ENCODE measurements around the gene TOMM7. TPM values are rescaled to one million over a fixed set of nuclear protein-coding genes. Genes with fewer than 3 reads are reported as not detected.

The TOMM7 gene
- total and polyA plus RNA-seq, 9 of the 15 experiments (the other 6 are each of a cell fraction or from before 2014, with no cell fraction given): 283 to 1,717 (median 638) TPM

GRCh38 chr7:22855049-22855392 is 32.4 kb upstream of the TOMM7 start (continued):
- TF ChIP-seq TEAD1 (CRISPR knock-in tag; IDR thresholded peaks at IDR 0.05): peak in 1 of 2 experiments; percentile 43; a peak in 1 of 4 replicates
- TF ChIP-seq NKRF (IDR thresholded peaks at IDR 0.05; ENCODE audit: borderline replicate concordance): no peak
- no peak for TF ChIP-seq MCM5 (IDR thresholded peaks at IDR 0.05; ENCODE audit: low read depth)
- no peak for TF ChIP-seq MECOM (CRISPR knock-in tag; IDR thresholded peaks at IDR 0.05)

DNA sequence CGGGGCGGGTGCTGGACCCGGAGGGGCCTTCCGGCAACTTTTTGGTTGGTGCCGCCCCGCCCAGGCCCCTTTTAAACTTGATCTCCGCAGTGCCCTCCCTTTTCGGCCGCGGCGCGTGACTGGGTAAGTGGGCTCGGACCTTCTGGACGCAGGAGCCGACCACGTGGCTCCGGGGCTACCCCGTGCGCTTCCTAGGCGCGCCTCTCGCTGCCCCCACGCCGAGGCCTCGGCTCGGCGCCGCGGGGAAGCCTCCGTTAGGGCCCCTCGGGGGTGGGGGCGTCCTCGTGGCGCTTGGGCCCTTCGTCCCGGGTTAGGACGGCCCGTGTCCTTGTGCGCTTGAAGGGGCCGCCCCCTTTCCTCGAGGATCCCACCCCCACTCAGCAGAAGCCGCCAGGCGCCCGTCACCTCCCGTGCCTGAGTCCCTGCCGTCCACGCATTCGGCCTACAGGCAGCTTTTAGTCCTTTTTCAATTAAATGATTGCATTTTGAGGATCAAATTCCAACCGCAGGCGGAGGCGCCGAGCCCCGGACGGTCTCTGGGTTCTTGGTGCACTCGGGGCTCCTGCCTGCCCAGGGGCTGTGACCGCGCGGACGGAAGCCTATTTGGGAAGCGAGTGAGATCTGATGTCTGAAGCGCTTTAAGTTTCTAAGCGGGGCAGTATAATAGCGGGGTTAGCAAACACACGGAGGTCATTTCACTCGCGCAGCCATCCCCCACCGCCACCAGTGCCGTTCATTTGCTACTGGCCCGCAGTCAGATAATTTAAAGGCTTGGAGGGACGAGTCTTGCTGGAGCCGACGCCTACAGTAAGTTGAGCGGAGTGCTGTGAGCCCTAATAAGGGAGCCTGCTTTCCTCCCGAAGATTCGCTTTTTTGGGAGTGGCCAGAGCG is 31.8 kb upstream of the TOMM7 start:
- Histone ChIP-seq H3K4me3 (peak overlapping the region; percentile 56), H3K4me2 (ENCODE audit: insufficient read depth, low read length) (peak overlapping the region; percentile 82), H3K79me2 (ENCODE audit: control insufficient read depth, insufficient read depth, low read length) (peaks cover 35% of the 10 kb centered on the region), H3K27ac (ENCODE audit: extremely low read depth, low read depth, low read length) (peak overlapping the region; percentile 90), H3K4me1 (replicated peaks in 1 of 2; ENCODE audit: control insufficient read depth in 2 of 2, insufficient read depth in 2 of 2, low read length in 2 of 2) (peaks cover 17 to 31% of the 10 kb centered on the region in 2 experiments), H2AFZ (ENCODE audit: low read depth, low read length) (peak overlapping the region; percentile 37), H3K9me3 (replicated peaks; ENCODE audit: control insufficient read depth, insufficient read depth, low read depth, low read length) (no peaks in the 10 kb centered on the region), H4K20me1 (replicated peaks; ENCODE audit: control insufficient read depth, insufficient read depth, low read length) (no peaks in the 10 kb centered on the region), H3K9ac (ENCODE audit: insufficient read depth in 1 of 2, low read depth in 2 of 2, low read length in 2 of 2) (peak overlapping the region; percentile 90 to 98), H3K9me1 (ENCODE audit: control insufficient read depth, insufficient read depth, low read length) (no peaks in the 10 kb centered on the region), H3K27me3 (ENCODE audit: control insufficient read depth in 2 of 2, insufficient read depth in 2 of 2, low read length in 2 of 2) (no peaks in the 10 kb centered on the region), H3K36me3 (ENCODE audit: control insufficient read depth, insufficient read depth, low read length) (peaks cover 37% of the 10 kb centered on the region)
- in situ Hi-C loops (cut with MboI): no loop called here
- FAIRE-seq (peak; percentile 58), ATAC-seq (peak; percentile 85), DNase-seq (ENCODE audit: extremely low read depth in 1 of 4, low spot score in 3 of 4) (peak; percentile 95 to 96 (median 96))
- intact Hi-C loops (cut with micrococcal nuclease): loop anchor here (1.0 to 10.0 kb wide), 4 partner anchors 32 to 290 kb away; partner anchors contain the start of gene TOMM7
- no TSS peak for BruUV-seq (replicated peaks)
- ChIA-PET POLR2A (interaction anchor here (0.6 to 3.6 kb wide), 8 partner anchors 10 to 309 kb away, joined by 3 to 13 read pairs (median 3); no protein-coding TSS in a partner anchor), CTCF (ENCODE audit: low intra/inter-chr PET ratio) (no interaction called here)
- 1% methylated on average over 69 of the region's 76 CpGs for whole genome bisulfite sequencing (ENCODE audit: insufficient coverage, low coverage, missing lambda C conversion rate)
- TF ChIP-seq PHF8 (IDR thresholded peaks at IDR 0.05; ENCODE audit: borderline replicate concordance, low read length): peak; percentile 82
- TF ChIP-seq MXD1 (CRISPR knock-in tag; IDR thresholded peaks at IDR 0.05; ENCODE audit: borderline replicate concordance, poor library complexity, severe bottlenecking): peak; percentile 86
- TF ChIP-seq GABPB2 (CRISPR knock-in tag; conservative IDR thresholded peaks at IDR 0.05): no peak
- TF ChIP-seq MYNN (IDR thresholded peaks at IDR 0.05): peak; percentile 53; the same call in 1 of the 2 replicates
- TF ChIP-seq MYNN (CRISPR knock-in tag; IDR thresholded peaks at IDR 0.05): no peak
- no peak for TF ChIP-seq ZNF217 (CRISPR knock-in tag; IDR thresholded peaks at IDR 0.05)
- TF ChIP-seq ZNF184 (CRISPR knock-in tag; IDR thresholded peaks at IDR 0.05): no peak
- TF ChIP-seq, protein P1, sequence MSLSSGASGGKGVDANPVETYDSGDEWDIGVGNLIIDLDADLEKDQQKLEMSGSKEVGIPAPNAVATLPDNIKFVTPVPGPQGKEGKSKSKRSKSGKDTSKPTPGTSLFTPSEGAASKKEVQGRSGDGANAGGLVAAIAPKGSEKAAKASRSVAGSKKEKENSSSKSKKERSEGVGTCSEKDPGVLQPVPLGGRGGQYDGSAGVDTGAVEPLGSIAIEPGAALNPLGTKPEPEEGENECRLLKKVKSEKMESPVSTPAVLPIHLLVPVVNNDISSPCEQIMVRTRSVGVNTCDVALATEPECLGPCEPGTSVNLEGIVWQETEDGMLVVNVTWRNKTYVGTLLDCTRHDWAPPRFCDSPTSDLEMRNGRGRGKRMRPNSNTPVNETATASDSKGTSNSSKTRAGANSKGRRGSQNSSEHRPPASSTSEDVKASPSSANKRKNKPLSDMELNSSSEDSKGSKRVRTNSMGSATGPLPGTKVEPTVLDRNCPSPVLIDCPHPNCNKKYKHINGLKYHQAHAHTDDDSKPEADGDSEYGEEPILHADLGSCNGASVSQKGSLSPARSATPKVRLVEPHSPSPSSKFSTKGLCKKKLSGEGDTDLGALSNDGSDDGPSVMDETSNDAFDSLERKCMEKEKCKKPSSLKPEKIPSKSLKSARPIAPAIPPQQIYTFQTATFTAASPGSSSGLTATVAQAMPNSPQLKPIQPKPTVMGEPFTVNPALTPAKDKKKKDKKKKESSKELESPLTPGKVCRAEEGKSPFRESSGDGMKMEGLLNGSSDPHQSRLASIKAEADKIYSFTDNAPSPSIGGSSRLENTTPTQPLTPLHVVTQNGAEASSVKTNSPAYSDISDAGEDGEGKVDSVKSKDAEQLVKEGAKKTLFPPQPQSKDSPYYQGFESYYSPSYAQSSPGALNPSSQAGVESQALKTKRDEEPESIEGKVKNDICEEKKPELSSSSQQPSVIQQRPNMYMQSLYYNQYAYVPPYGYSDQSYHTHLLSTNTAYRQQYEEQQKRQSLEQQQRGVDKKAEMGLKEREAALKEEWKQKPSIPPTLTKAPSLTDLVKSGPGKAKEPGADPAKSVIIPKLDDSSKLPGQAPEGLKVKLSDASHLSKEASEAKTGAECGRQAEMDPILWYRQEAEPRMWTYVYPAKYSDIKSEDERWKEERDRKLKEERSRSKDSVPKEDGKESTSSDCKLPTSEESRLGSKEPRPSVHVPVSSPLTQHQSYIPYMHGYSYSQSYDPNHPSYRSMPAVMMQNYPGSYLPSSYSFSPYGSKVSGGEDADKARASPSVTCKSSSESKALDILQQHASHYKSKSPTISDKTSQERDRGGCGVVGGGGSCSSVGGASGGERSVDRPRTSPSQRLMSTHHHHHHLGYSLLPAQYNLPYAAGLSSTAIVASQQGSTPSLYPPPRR (CRISPR knock-in tag; IDR thresholded peaks at IDR 0.05; ENCODE audit: borderline replicate concordance): peak; percentile 35; the same call in 1 of the 2 replicates
- TF ChIP-seq PHB2 (IDR thresholded peaks at IDR 0.05; ENCODE audit: low read depth): no peak

All from K562 (cell line).